C4-2B (cell line): ENCODE results near the gene KCNJ9.

Source experiments
- H3K27ac ChIP-seq: fragments of 450-650 bp; 2 replicates; pipeline ENCODE4 v1.5.1; 2017
- ZFX ChIP-seq: fragments of 450-650 bp; IDR thresholded peaks from 2 replicates; pipeline ENCODE4 v1.6.1; 2017
- TF ChIP-seq, protein P1 (sequence below): fragments of 450-650 bp; conservative IDR thresholded peaks from 2 replicates; pipeline ENCODE4 v1.5.1; 2017; ENCODE audit warnings: mild to moderate bottlenecking

KCNJ9 gene

DNA sequence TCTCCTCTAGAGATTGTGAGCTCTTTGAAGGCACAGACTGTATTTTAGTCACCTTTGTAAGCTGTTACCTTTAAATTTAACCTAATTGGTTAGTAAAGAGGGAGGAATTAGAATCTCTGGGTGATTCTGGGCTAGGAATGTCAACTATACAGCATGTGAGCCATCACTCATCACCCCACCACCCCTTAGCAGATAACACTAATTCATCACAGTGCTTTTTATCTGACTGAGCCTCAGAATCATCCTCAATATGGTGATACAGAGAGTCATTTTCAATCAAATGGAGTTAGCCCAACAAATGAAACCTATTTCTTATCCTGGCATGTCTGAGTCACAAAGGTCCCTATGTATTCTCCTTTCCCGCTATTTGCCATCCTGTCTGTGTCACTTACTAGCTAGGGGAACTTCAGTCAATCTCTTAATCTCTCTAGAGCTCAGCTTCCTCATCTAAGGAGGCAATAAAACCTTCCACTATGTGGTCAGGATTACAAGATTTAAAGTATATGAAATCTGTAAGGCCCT, 24.6 kb upstream of the KCNJ9 start:
- no peak overlapping the region for H3K27ac ChIP-seq

DNA sequence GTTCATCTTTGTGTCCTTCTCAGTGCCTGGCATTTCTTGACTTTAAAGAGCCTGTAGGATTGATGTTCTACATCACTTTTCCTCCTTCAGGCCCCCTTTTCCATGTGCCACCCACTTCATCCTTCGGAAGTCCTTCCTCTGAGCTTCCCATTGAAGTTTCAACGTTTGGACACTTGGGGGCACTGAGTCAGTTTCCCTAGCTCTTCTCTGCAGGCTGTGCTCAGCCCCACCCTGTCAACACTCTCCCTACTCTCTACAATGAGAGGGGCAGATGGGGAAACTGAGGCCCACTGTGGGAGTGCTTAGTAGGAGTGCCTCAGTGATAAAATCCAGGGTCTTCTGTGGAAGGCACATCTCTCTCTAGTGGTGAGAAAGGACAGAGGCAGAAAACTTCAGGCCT, 23.3 kb upstream of the KCNJ9 start:
- TF ChIP-seq, protein P1, sequence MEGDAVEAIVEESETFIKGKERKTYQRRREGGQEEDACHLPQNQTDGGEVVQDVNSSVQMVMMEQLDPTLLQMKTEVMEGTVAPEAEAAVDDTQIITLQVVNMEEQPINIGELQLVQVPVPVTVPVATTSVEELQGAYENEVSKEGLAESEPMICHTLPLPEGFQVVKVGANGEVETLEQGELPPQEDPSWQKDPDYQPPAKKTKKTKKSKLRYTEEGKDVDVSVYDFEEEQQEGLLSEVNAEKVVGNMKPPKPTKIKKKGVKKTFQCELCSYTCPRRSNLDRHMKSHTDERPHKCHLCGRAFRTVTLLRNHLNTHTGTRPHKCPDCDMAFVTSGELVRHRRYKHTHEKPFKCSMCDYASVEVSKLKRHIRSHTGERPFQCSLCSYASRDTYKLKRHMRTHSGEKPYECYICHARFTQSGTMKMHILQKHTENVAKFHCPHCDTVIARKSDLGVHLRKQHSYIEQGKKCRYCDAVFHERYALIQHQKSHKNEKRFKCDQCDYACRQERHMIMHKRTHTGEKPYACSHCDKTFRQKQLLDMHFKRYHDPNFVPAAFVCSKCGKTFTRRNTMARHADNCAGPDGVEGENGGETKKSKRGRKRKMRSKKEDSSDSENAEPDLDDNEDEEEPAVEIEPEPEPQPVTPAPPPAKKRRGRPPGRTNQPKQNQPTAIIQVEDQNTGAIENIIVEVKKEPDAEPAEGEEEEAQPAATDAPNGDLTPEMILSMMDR = no peak; the same call in 1 of the 2 replicates
- no peak for TF ChIP-seq ZFX
- no peak overlapping the region for H3K27ac ChIP-seq

More for the DNA sequence above, 24.6 kb upstream of the KCNJ9 start:
- TF ChIP-seq ZFX = no peak
- TF ChIP-seq, protein P1 = no peak

DNA sequence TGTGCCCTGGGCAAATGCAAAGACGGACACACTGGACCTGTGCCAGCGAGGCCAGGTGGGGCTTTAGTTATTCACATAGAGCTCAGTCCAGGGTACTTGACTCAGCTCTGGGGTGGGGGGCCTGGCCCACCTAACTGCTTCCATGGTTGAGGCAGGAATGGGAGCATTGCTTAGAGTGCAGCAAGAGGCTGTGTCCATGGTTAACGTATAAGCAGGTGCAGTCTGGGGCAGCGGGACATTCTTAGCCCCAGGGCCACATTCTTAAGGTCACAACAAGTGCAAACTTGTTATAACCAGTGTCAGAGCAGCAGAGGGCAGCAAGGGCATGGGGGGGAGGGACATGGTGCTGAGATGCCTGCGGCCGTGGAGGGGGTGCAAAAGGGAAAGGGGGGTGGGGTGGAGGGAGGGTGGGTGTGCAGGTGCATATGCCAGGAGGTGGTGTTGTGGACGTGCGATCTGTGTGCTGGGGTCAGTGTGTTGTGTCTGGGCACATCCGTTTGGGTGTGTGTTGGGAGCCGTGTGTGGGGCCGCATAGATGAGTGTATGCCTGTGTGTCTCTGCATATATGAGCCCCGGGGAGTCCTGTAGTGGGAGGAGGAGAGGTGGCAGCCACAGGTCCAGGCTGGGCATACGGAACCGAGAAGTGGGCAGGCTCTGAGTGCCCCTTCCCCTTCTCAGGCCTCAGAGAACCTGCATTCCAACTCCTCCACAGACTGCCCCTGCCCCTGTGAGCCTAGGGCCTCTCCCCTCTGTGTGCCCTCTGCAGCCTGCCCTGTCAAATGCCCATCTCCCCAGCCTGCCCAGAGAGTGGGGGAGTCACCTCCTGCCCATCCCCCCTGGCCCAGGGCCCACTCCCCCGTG, 19.7 kb upstream of the KCNJ9 start:
- no peak overlapping the region for H3K27ac ChIP-seq

DNA sequence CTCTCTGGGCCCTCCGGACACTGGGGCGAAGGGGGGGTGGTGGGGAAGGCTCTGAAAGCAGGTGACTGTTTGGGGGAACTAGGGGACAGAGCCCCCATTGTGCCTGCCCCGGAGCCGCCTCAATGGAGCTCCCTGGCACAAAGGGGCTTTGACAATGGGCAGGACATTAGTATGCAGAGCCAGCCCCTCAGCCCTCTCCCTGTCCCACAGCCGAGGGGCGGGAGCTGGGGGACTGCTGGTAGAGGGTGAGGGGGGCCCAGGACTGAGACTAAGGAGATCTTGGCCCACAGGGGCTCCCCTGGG, 19.2 kb upstream of the KCNJ9 start:
- no peak for TF ChIP-seq ZFX
- TF ChIP-seq, protein P1 = no peak

More for the DNA sequence above, 19.7 kb upstream of the KCNJ9 start:
- TF ChIP-seq, protein P1 = no peak
- no peak for TF ChIP-seq ZFX

DNA sequence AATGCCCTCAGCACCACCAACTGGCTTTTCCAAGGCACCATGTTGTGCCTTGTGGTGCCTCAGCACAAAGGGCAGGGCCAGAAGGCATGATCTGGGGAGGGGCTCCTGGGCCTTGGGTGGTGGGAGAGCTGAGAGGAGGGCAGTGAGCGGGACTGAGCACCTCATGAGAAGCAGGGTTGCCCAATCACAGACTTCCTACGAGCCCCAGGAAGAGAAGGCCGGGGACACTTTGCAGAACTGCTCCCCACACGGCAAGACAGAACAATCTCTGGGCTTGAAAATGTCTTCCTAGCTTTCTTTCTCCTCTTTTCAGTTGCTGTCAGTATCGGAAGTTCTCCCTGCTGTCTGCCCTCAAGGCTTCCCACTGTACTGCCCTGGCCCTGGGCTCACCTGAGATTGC, 18.2 kb upstream of the KCNJ9 start:
- H3K27ac ChIP-seq = no peak overlapping the region
- TF ChIP-seq, protein P1 = no peak
- no peak for TF ChIP-seq ZFX

More for the DNA sequence above, 19.2 kb upstream of the KCNJ9 start:
- no peak overlapping the region for H3K27ac ChIP-seq

DNA sequence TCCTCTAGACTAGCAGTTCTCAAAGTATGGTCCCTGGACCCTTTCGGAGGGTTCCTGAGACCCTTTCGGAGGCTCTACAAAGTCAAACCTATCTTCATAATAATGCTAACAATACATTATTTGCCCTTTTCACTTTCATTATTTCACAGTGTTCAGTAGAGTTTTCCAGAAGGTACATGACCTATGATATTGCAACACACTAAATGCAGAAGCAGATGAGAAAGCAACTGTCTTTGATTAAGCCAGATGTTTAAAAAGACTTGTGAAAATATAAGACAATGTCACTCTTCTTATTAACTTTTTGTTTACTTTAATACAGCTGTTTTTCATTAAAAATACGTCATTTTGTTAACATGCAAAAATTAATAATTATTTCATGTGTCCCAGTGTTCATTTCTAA, 17.2 kb upstream of the KCNJ9 start:
- H3K27ac ChIP-seq = no peak overlapping the region
- TF ChIP-seq, protein P1 = no peak
- no peak for TF ChIP-seq ZFX

DNA sequence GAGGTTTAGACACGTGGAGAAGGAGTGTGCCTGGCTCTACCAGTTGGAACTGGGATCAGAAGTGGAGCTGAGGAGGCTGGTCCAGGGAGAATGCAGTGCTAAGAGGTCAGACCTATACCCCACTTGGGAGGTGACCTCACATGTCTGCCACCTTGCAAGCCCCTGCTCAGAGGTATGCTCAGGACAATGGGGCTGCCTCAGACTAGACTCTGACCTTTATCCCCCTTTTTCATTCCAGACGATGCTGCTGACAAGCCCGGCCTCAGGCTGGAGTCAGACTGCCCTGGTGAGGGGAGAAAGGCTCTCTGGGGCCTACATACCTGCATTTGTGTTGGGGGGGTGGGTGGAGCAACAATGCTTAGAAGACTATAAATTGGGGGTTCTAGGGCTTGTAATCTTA, 16.6 kb upstream of the KCNJ9 start:
- H3K27ac ChIP-seq = no peak overlapping the region
- TF ChIP-seq, protein P1 = no peak
- no peak for TF ChIP-seq ZFX
